ENCODE data around the gene ATP11C.

DNA sequence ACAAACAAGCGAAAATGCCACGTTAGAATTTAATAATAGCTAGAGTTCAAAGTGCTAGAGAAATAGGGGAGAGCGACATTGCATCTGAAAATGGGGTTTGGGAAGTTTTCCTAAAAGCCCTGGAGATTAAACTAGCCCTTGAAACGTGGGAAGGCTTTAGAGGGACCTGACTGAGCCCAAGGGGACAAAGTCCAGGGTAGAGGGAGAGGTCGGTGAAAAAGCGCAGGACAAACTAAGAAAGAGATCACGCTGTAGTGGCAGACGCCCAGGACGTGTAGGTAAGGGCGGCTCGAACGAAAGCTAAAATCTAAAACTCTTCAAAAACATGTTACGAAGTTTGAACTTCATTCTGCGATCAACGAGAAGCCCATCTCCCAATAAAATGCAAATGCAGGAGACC lies 1.1 kb upstream of the ATP11C start:
- no peak for TF ChIP-seq NANOG (IDR thresholded peaks at IDR 0.05; ENCODE audit: borderline replicate concordance)
- no peak for TF ChIP-seq REST (IDR thresholded peaks at IDR 0.05; ENCODE audit: unreplicated experiment)
- no peak for TF ChIP-seq CTCF (conservative IDR thresholded peaks at IDR 0.05; ENCODE audit: low read depth in 2 of 2)
- TF ChIP-seq EZH2phosphoT487 (IDR thresholded peaks at IDR 0.05; ENCODE audit: unreplicated experiment): no peak
- TF ChIP-seq ZNF331 (CRISPR knock-in tag; IDR thresholded peaks at IDR 0.05; ENCODE audit: low read depth): no peak
- TF ChIP-seq EZH2 (IDR thresholded peaks at IDR 0.05; ENCODE audit: low read depth, unreplicated experiment): no peak
- no peak for TF ChIP-seq POLR2AphosphoS5 (IDR thresholded peaks at IDR 0.05; ENCODE audit: low read depth)
- TF ChIP-seq CREB1 (CRISPR knock-in tag; IDR thresholded peaks at IDR 0.05; ENCODE audit: low read depth): no peak
- TF ChIP-seq, protein P1, sequence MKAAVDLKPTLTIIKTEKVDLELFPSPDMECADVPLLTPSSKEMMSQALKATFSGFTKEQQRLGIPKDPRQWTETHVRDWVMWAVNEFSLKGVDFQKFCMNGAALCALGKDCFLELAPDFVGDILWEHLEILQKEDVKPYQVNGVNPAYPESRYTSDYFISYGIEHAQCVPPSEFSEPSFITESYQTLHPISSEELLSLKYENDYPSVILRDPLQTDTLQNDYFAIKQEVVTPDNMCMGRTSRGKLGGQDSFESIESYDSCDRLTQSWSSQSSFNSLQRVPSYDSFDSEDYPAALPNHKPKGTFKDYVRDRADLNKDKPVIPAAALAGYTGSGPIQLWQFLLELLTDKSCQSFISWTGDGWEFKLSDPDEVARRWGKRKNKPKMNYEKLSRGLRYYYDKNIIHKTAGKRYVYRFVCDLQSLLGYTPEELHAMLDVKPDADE (IDR thresholded peaks at IDR 0.05): no peak
- TF ChIP-seq JUNB (IDR thresholded peaks at IDR 0.05; ENCODE audit: unreplicated experiment): no peak

Data from GM23338 (cell line).